Stimulated activated CD4-positive, alpha-beta T cell treated with anti-CD3 and anti-CD28 coated beads, Interleukin-4, amount 100 ng/mL, for 4 hours (primary cell): Measurements from ENCODE around the gene SH3RF1.

ENCODE experiments used
- DNase-seq, 2 experiments: peaks; one replicate each; pipeline ENCODE4 v3.0.0-alpha.2; 2020

The SH3RF1 gene

GRCh38 chr4:169274033-169274432 is 3.3 kb upstream of the SH3RF1 start:
- no peak for DNase-seq

- no peak for DNase-seq
Measured at GRCh38 chr4:169272265-169272886, 1.6 kb upstream of the SH3RF1 start.

- no peak for DNase-seq
Measured at GRCh38 chr4:169271692-169272007, 894 bp upstream of the SH3RF1 start.

GRCh38 chr4:169269916-169270809 is 593 bp downstream of the SH3RF1 start:
- DNase-seq, result peak in 1 of 2 experiments; percentile 17

GRCh38 chr4:169268951-169269760 is 1.6 kb downstream of the SH3RF1 start:
- no peak for DNase-seq

GRCh38 chr4:169267070-169267469 is 3.7 kb downstream of the SH3RF1 start:
- no peak for DNase-seq

- DNase-seq, result no peak
Measured at GRCh38 chr4:169266661-169267060, 4.1 kb downstream of the SH3RF1 start.

GRCh38 chr4:169266081-169266480 is 4.7 kb downstream of the SH3RF1 start:
- DNase-seq, result no peak

GRCh38 chr4:169263791-169264392 is 6.9 kb downstream of the SH3RF1 start:
- no peak for DNase-seq

GRCh38 chr4:169260217-169260866 is 10.4 kb downstream of the SH3RF1 start:
- DNase-seq, result no peak

GRCh38 chr4:169259271-169259670 is 11.5 kb downstream of the SH3RF1 start:
- no peak for DNase-seq

- no peak for DNase-seq
Measured at GRCh38 chr4:169258141-169258540, 12.6 kb downstream of the SH3RF1 start.

GRCh38 chr4:169256856-169257761 is 13.6 kb downstream of the SH3RF1 start:
- DNase-seq, result no peak

GRCh38 chr4:169256101-169256612 is 14.6 kb downstream of the SH3RF1 start:
- no peak for DNase-seq

- no peak for DNase-seq
Measured at GRCh38 chr4:169254546-169254983, 16.2 kb downstream of the SH3RF1 start.

- DNase-seq, result no peak
Measured at GRCh38 chr4:169253904-169254303, 16.9 kb downstream of the SH3RF1 start.

- no peak for DNase-seq
Measured at GRCh38 chr4:169253113-169253671, 17.6 kb downstream of the SH3RF1 start.

- DNase-seq, result no peak
Measured at GRCh38 chr4:169252339-169253112, 18.2 kb downstream of the SH3RF1 start.

- no peak for DNase-seq
Measured at GRCh38 chr4:169251291-169252235, 19.2 kb downstream of the SH3RF1 start.
